GM19035 (cell line): ENCODE data around the gene DOK7.

Source experiments
- ATAC-seq: cut with Tn5 transposase; IDR thresholded peaks from one replicate; pipeline ENCODE4 v1.9.1; 2021; ENCODE audit not compliant: unreplicated experiment

DOK7 gene

DNA sequence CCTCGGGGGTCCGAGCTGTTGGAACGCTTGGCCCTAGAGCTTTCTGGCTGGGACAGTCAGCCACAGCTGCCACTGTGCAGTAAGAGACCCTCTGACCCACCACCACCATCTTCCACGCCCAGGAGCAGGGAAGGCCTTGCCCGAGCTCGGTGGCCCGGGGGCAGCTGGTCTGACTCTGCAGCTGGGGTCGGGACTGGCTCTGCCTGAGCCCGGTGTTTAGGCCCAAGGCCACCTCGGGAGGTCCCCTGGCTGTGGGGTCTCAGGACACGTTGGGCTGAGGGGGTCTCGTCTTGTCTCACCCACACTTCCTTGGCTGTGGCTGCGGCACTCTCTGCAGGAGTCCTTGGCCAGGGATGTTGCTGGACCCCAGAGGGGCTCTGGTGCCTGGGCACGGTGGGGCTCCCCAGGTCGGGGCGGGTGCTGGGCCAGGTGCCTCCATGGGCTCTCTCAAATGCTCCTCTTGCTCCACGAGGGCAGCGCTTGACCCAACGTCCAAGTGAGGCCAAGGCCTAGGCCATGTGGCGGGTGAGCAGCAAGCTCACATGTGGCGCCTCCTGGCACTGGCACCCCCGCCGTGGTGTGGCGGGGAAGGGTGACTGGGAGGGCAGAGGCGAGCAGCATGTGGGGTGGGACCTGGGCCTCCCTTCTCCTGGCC lies 22.9 kb downstream of the DOK7 start:
- ATAC-seq, result no peak

DNA sequence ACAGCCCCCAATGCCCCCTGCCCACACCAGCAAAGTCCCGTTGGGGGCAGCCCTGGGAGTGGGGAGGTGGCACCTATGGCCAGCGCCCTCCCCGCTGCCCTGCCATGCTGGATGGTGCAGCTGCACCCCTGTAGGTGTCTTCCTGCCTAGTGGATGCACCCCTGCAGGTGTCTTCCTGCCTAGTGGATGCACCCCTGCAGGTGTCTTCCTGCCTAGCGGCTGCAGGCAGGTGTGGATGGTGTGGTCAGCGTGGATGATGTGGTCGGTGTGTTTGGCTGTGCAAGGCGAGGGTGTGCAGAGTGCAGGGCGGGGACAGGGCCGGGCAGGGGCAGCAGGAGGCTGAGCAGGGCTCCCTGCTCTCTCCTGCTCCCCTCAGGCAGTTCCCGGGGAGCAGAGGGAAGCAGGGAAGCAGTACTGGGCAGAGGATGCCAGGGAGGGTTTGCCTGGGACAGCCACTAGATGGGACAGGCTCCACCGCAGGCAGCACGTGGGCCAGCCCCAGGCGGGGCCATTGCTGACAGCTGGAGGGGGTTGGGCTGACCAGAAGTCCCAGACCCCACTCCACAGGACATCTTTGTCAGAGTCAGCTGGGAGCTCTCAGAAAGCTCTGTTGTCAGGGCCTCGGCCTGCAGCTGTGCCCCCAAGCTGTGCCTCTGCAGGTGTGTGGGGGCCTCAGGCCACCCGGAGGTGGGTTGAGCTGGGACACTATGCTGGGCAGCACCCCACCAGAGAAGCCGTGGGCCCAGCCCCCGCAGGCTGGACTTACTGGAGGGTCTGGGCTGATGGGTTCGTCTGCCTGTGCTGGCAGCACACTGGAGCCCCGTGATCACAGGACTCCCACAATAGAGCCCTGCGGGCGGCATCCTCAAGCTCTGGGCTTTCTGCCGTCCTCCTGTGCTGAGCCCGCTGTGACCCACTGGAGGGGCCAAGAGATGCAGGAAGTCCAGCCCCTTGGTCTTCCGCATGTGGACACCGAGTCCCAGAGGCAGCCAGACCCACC lies 23.7 kb downstream of the DOK7 start:
- no peak for ATAC-seq

DNA sequence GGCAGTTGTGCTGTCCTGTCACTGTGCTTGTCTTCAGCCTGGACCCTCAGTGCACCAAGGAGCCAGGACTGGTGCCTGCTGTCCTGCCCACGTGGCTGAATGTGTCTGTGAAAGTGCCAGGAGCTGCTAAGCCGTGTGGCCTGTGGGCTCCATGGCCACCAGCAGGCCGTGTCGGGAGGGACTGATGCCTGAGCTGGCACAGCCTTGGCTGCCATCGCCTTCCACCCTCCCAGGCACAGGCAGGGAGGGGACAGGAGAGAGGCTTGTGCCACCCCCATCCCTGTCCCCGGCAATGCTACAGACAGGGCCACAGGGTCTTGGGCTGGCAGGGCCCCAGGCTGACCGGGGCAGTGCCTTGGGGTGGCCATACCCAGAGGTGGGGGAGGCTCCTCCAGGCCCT lies 24.8 kb downstream of the DOK7 start:
- no peak for ATAC-seq

DNA sequence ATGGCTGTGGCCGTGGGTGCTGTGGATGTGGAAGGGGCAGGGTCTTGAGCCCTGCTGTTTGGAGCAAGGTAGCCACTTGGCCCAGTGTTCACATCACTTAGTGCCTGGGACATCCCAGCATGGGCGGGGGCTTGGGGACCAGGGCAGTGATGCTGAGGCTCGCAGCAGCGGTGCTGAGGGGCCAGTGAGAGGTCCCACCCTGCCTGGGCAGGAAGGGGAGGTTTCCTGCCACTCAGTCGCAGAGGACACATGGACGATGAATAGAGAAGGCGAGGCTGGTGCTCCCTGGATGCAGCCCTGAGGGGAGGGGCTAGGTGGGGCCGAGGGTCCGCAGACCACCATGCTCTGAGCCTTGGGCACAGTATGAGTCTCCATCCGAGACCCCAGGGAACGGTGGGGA lies 25.7 kb downstream of the DOK7 start:
- no peak for ATAC-seq

DNA sequence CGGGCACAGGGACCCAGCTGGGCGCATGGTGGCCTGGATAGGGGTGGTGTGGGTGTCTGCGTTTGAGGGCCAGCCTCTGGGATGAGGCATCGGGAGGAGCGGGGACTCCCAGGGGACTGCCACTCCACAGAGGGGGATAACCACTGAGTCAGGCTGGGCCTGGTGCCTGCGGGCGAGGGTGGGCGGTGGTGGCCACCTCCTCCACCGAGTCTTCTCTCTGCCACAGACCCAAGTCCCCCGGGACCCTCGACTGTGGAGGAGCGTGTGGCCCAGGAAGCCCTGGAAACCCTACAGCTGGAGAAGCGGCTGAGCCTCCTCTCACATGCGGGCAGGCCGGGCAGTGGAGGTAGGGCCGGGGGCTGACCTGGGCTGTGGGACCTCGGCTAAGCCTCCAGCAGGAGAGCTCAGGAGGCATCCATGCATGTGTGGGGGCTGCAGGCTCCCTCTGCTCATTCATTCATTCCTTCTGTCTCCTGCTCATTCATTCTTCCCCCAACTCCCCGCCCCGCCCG lies 26.4 kb downstream of the DOK7 start:
- ATAC-seq, result no peak

DNA sequence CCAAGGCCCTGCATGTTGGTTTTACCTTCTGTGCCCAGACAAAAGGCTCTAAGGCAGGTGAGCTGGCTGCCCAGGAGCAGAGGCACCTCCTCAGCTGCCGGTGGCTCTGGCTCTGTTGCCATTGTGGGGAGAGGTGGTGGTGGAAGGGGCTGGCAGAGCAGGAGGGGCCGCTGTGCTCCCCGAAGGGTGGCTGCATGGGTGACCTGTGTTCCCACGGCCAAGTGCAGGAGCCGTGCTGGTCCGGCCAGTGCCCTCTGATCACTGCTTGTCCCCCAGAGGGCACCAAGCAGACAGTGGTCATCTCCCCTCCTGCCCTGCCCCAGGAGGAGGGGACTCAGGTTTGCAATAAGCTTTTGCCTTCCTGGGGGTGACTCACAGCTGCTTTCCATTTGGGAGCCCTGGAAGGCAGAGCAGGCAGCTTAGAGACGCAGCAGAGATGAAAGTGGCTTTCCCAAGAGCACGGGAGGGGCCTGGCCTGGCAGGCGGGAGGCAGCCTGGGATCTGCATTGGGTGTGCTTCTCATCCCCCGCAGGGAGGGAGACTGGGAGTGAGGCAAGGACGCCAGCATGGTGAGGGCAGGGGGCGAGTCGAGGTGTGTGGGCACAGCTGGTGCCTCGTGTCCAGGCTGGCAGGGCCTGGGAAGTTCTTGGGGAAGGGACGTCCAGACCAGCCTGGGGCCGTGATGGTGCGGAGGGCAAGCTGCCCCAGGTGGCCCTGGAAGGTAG lies 28.7 kb downstream of the DOK7 start:
- ATAC-seq, result no peak

DNA sequence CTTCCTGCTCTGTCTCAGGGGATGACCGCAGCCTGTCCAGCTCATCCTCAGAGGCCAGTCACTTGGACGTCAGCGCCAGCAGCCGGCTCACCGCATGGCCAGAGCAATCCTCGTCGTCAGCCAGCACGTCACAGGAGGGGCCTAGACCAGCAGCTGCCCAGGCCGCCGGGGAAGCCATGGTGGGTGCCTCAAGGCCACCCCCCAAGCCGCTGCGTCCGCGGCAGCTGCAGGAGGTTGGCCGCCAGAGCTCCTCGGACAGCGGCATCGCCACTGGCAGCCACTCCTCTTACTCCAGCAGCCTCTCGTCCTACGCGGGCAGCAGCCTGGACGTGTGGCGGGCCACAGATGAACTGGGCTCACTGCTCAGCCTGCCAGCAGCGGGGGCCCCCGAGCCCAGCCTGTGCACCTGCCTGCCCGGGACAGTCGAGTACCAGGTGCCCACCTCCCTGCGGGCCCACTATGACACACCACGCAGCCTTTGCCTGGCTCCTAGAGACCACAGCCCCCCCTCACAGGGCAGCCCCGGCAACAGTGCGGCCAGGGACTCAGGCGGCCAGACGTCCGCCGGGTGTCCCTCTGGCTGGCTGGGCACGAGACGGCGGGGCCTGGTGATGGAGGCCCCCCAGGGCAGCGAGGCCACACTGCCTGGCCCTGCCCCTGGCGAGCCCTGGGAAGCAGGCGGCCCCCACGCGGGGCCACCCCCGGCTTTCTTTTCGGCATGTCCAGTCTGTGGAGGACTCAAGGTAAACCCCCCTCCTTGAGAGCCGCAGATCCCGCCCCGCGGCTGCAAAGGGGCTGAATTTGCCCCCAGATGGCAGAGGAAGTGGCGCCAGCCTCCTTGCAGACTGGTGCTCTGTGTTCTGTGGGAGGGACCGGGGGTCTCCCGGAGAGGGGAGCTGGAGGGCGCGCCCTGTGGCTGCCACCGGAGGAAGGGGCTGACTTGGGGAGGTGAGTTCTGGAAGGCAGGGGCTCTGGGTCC lies 29.9 kb downstream of the DOK7 start:
- no peak for ATAC-seq

DNA sequence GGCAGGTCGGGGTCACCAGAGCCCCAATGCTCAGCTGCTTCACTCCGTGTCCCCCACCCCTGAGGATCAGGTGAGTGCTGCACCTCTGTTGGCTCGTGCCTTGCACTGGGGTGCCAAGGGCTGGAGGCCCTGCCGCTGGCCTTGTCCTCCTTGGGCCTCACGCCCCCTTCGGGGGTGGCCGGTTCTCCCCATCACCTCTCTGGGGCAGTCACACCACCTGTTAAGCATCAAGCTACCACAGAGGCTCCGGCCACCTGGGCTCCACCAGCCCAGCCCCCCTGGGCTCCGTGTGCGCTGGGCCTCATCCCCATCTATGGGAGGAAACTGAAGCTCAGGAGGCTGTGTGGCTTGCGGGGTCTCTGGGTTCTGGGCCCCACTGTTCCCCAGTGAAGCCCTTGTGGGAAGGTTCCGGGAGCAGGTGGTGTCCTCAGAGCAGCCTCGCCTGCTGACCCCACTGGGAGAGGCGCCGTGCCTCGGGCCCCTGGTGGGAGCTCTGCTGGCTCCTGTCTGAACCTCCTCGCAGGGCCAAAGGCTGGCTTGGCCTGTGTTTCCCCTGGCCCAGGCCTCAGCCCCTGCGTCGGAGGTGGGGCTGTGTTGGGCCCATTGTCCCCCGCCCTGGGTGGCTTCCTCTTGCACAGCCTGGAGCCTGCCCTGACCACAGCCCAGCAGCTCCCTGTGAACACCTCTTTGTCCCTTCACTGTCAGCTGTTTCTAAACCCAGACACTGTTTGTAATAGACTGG lies 30.8 kb downstream of the DOK7 start:
- ATAC-seq, result no peak

DNA sequence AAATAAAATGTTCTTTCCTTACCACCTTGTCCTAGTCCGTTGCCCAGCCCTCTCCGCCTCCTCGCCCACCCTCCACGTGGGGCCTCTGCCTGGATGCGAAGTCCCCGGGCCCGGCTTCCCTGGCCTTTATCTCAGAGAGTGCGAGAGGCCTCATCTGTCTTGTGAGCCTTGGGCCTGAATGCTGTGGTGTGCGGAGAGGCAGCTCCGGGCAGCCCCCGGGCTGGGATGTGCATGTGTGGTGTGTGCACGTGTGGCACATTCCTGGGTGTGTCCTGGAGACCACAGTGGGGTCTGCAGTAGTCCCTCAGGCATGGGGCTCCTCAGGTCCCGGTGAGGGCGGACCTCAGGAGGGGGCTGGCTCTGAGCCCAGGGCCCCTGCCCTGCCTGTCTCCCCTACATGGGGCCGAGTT lies 31.4 kb downstream of the DOK7 start:
- no peak for ATAC-seq

DNA sequence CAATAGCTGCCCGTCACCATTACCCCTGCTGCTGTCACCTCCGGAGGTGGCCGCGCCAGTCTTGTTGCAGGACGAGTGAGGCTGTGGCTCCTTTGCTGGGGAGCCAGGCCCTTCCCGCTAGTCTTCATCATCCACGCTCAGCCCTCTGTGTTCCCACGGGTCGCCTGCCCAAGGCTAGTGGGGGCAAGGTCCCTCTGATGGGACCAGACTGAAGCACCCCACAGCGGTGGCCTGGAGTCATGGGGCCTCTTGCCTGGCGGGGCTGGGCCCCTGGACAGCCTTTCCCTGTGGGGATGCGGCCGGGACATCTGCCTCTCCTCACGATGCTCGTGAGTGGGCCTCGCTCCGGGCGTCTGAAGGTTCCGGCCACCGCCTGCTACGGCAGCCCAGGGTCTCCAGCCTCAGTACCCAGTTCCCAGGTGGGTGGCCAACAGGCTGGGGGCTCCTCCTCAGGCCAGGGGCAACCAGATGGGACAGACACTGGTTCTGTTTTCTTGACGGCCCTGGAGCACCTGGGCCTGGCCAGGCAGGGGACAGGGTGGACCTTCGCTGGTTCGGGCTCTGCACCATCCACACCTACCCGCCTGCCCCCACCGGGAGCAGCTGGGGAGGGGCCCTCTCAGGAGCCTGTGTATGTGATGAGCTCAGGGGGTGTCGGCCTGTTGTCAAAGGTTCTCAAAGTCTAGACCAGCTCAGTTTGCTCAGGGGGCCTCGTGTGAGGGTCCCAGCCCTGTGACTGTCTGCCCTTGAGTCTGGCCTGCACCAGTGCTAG lies 32.3 kb downstream of the DOK7 start:
- no peak for ATAC-seq

DNA sequence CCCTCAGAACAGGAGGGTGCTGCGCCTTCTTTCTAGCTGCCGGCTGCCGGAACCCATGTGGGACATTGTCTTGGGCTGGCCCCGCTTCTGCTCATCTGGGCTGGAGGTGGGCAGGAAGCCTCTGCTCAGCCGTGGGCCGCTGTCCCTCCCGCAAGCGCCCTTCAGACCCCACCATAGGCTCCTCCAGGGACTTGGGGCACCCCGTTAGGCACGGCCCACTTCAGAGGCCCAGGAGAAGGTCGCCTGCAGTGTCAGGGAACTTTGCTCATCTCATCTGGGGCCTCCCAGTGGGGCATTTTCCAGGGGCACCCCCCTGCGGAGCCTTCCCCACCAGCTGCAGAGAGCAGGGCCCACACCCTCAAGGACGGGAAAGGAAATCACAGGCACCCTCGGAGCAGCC lies 32.9 kb downstream of the DOK7 start:
- no peak for ATAC-seq

DNA sequence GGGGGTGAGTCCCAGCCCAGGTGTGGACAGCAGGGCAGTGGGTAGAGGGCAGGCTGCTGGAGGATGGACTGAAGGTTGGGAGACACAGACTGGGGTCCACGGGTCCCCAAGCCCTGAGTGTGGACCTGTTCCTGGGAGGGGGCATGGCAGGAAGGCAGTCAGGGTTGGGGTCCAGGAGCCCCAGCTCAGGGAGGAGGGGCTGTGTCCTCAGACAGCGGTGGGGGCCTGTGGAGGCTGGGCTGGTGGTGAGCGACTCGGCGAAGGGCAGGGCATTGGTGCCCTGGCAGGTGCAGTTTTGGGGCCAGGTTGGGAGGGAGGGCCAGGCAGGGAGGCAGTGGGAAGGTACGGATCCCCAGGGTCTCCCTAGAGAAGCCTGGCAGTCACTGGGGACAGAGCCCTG lies 34.0 kb downstream of the DOK7 start:
- no peak for ATAC-seq

DNA sequence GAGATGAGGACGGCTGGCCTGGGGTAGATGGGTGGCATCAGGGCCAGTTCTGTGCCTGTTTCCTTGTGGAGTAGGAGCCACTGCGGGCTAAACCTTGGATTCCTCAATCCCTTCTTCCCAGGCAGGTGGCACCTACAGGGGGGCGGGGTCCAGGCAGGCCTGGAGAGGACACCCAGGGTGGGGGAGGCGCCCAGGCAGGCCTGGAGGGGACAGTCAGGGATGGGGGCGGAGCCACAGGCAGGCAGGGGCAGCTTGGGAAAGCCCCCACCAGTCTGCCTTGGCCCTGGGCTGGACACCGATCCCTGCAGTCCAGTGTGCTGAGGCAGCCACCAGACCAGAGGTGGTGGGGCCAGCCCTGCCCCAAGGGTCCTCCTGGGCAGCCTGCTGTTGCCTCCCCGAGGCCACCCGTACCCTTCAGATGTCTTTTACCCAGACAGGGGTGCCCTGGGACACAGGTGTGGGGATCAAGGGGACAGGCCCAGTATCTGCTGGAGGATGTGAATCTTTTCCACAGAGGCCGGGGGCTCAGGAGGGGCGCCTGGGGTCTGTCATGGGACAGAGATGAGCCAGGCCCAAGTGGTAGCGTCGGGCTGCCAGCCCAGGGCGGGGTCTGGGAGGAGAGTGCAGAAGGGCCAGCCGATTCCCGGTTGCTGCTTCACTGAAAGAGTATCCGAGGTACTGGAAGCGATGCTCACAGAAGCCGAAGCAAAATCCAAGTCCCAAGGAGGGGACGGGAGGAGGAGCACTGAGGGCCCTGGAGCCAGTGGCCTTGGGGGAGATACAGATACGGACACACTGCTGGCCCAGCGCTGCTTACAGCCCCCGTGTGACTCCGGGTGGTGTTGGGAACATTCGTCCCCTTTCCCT lies 34.6 kb downstream of the DOK7 start:
- ATAC-seq, result no peak

DNA sequence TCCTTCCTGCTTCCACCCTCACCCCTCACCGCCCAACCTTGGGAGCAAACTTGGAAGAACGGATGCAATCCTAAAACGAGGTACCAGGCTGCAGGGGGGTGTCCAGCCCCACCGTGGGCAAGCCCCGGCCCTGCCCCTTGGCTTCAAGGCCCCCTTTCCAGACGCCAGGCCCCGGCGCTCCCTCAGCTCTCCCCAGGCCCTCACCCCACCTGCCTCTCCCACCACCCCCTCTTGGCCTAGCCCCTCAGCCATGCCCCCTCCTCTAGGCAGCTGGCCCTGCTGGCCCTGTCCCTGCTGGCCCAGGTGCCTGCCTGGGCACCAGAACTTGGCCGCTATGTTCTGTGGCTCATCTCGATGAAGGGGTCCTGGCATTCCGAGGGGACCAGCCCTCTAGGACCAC lies 35.3 kb downstream of the DOK7 start:
- ATAC-seq, result no peak

DNA sequence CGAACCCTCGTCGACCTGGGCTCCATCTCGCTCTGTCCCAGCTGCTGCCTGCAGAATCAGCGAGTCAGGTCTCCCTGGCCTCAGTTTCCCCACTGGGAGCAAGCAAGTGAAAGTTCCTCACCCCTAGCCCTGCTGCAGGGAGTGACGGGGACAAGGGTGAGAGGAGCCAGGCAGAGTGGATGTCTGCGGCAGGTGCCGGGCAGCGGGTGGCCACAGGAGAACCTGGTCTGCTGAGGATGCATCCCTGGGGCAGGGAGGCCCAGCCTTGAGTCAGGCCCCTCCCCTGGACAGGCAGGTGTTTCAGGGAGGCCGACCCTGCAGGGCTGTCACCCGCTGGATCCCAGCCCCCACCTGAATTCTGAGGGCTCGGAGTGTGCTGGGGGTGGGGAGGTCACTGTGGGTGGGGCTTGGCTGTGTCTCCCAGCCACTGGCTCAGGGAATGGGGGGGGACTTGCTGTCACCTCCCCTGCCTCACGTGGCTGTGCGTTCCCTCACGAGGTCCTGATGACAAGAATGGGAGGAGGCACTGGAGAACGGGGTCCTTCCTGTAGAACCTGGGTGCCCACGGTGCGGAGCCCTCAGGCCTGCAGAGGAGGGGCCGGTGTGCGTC lies 35.9 kb downstream of the DOK7 start:
- ATAC-seq, result no peak

DNA sequence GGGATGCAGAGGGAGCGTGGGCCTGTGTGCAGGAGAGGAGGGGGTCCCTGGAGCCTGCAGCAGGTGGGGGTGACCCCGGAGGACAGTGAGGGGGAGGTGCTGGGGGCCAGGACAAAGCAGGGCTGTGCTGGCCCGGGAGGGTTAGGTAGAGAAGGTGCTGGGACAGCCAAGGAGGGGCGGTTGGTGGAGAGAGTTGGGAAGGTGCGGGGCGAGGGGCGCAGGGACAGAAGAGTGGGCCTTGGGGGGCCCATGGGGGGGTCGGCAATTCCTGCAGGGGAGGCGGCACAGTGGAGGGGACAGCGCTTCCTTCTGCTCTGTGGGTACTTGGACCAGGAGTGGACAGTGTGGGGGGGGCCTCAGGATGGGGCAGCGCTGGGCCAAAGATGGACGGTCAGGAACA lies 36.6 kb downstream of the DOK7 start:
- no peak for ATAC-seq

DNA sequence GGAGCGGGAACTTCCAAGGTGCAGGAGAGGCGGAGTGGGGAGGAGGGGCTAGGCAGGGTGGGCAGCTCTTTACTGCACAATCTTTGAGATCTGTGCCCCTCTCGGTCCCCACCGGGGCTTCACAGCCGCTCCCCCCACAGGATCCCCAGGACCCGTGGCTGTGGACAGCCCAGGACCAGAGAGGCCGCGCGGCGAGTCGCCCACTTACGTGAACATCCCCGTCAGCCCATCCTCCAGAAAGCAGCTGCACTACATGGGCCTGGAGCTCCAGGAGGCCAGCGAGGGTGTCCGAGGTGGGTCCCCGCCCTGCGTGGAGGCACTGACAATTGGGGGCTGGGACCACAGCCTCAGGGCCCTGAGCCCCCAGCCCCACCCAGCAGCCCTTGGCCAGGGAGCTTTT lies 37.0 kb downstream of the DOK7 start:
- ATAC-seq, result no peak
